Activated T-helper 1 cell treated with anti-CD3 and anti-CD28 coated beads, Interleukin-12 subunit alpha, Interleukin-12 subunit beta, Interleukin-2, Interleukin-4 antibody, amounts not matched to agents 30 ng/mL and 10 ng/mL and 1 ng/mL, durations not matched to agents 14 hours and 24 hours and 36 hours (primary cell): ENCODE measurements around the gene MCM5. TPM values are rescaled to one million over a fixed set of nuclear protein-coding genes. Genes with fewer than 3 reads are reported as not detected.

ENCODE experiments used
- DNase-seq: peaks from one replicate; pipeline ENCODE4 v3.0.0; 2021; ENCODE audit warnings: low spot score
- H3K27ac Mint-ChIP-seq: one replicate; pipeline ENCODE4 v1.8.0; 2021; ENCODE audit warnings: mild to moderate bottlenecking, mixed read lengths
- H3K27me3 Mint-ChIP-seq: one replicate; pipeline ENCODE4 v1.8.0; 2022; ENCODE audit warnings: mild to moderate bottlenecking, moderate library complexity, mixed read lengths; ENCODE audit not compliant: insufficient read depth
- H3K36me3 Mint-ChIP-seq: one replicate; pipeline ENCODE4 v1.8.0; 2021; ENCODE audit warnings: low read depth, mixed read lengths
- H3K4me1 Mint-ChIP-seq: one replicate; pipeline ENCODE4 v1.8.0; 2021; ENCODE audit warnings: low read depth, mixed read lengths
- H3K4me3 Mint-ChIP-seq: one replicate; pipeline ENCODE4 v1.8.0; 2021; ENCODE audit warnings: mild to moderate bottlenecking, moderate library complexity, mixed read lengths
- H3K9me3 Mint-ChIP-seq: one replicate; pipeline ENCODE4 v1.8.0; 2021; ENCODE audit warnings: mixed read lengths
- intact Hi-C: fragments of 100-400 bp; cut with micrococcal nuclease; formaldehyde crosslinking; loops from one replicate; pipeline ENCODE4 v1.15.1; 2024
- total RNA-seq: library from RNA; stranded (reverse); gene quantifications from 2 replicates; pipeline ENCODE4 v1.2.3, GENCODE V29; 2022

MCM5 gene
- total RNA-seq, 1 donor from 2014 or later: 307 TPM

DNA sequence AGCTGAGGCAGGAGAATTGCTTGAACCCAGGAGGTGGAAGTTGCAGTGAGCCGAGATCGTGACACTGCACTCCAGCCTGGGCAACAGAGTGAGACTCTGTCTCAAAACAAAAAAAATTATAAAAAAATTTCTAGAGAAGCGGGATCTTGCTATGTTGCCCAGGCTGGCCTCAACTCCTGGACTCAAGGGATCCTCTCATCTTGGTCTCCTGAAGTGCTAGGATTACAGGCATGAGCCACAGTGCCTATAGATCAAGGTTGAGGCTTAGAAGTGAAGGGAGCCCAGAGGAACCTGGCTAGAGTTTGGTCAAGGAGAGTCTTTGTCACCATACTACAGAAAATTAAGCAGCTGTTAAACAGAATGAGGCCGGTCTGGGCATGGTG lies 1.4 kb upstream of the MCM5 start:
- H3K4me3 Mint-ChIP-seq: peak overlapping the region; percentile 97
- peaks cover 28% of the 10 kb centered on the region for H3K4me1 Mint-ChIP-seq
- peaks cover 20% of the 10 kb centered on the region for H3K36me3 Mint-ChIP-seq
- no peaks in the 10 kb centered on the region for H3K27me3 Mint-ChIP-seq
- peak overlapping the region; percentile 77 for H3K27ac Mint-ChIP-seq
- intact Hi-C loops: no loop called here
- no peaks in the 10 kb centered on the region for H3K9me3 Mint-ChIP-seq
- DNase-seq: no peak

DNA sequence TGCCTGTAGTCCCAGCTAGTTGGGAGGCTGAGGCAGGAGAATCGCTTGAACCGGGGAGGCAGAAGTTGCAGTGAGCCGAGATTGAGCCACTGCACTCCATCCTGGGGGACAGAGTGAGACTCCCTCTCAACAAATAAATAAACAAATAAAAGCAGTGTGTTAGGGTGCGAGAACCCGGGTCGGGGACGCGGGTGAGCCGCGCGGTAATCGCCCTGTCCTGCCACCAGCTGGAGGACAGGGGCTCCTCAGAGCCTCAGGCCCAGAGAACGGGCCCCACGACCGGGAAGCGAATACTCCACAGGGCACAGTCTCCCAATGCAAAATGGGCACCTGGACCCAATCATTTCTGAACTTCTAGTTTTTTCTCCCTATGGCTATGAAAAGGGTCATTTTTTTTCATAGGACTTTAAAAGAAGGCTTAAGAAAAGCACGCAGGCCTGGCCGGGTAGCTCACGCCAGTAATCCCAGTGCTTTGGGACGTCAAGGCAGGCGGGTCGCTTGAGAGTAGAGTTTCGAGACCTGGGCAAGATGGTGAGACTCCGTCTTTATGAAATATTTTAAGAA lies 744 bp upstream of the MCM5 start:
- peak overlapping the region; percentile 97 for H3K4me3 Mint-ChIP-seq
- H3K36me3 Mint-ChIP-seq: peaks cover 22% of the 10 kb centered on the region
- H3K27me3 Mint-ChIP-seq: no peaks in the 10 kb centered on the region
- peak overlapping the region; percentile 96 for H3K27ac Mint-ChIP-seq
- intact Hi-C loops: no loop called here
- H3K4me1 Mint-ChIP-seq: peaks cover 30% of the 10 kb centered on the region
- no peak for DNase-seq
- H3K9me3 Mint-ChIP-seq: no peaks in the 10 kb centered on the region

DNA sequence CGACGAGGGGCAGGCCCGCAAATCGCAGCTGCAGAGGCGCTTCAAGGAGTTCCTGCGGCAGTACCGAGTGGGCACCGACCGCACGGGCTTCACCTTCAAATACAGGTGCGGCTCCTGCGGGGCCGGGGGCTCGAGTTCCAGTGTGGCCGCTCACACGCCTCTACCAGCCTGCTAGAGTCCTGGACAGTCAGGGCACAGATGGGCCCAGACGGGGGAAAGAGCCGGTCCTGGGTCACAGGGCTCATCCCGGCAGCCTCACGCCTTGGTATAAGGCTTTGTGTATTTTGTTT lies 506 bp downstream of the MCM5 start:
- intact Hi-C loops: loop anchor here (1.0 to 2.0 kb wide), 3 partner anchors 20 to 100 kb away; partner anchors contain the start of gene HMOX1
- Mint-ChIP-seq H3K4me3 (peak overlapping the region; percentile 97), H3K27me3 (no peaks in the 10 kb centered on the region), H3K27ac (peak overlapping the region; percentile 96), H3K4me1 (peaks cover 35% of the 10 kb centered on the region), H3K9me3 (no peaks in the 10 kb centered on the region), H3K36me3 (peaks cover 27% of the 10 kb centered on the region)
- DNase-seq: peak; percentile 11

DNA sequence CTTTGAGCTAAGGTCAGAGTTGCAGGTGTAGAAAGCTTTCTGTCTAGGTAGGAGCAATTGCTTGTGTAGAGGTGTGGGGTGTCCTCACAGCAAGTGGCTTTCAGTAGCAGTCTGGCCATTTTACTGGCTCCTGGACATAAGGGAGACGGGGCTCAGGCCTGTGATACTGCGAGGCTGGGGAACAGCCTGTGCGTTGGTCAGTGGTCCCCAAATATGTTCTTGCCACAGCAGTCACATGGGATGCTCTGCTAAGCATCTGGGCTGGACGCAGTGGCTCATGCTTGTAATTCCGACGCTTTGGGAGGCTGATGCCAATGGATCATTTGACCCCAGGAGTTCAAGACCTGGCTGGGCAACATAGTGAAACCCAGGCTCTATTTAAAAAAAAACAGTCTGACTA lies 1.9 kb downstream of the MCM5 start:
- Mint-ChIP-seq H3K27ac (peak overlapping the region; percentile 86), H3K9me3 (no peaks in the 10 kb centered on the region), H3K36me3 (peaks cover 36% of the 10 kb centered on the region), H3K4me1 (peaks cover 35% of the 10 kb centered on the region), H3K27me3 (no peaks in the 10 kb centered on the region), H3K4me3 (peak overlapping the region; percentile 97)
- no peak for DNase-seq
- intact Hi-C loops: loop anchor here (2.0 kb wide), 2 partner anchors 21 to 101 kb away; partner anchors contain the start of gene HMOX1

DNA sequence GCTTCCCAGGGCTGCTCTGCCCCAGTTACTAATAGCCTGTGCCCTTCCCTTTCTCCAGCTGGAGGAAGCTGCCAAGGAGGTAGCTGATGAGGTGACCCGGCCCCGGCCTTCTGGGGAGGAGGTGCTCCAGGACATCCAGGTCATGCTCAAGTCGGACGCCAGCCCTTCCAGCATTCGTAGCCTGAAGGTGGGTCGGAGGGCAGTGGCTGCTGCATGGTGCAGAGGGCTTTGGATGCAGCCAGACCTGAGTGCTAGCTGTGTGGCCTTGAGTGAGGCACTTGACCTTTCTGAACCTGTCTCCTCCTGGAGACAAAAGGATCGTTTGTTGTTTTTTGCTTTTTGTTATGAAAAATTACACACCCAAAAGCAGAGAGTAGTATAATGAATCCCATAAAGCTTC lies 3.4 kb downstream of the MCM5 start:
- H3K4me1 Mint-ChIP-seq: peaks cover 45% of the 10 kb centered on the region

DNA sequence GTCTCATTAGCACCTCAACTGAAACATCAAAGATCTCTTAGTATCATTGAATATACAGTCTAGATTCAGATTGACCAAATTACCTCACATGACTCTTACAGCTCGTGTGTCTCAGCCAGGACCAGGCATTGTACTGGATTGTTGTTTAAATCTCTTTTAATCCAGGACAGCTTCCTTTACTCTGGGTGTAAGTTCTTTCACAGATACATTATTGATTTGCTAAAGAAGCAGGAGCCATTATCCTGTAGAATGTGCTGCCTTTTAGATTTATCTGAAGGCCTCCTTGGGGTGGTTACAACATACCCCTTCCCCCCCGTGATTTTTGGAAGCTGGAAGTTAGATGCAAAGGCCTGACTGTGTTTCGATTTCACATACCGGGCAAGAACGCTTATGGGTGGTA lies 4.2 kb downstream of the MCM5 start:
- Mint-ChIP-seq H3K9me3 (no peaks in the 10 kb centered on the region), H3K27me3 (no peaks in the 10 kb centered on the region)

More for the DNA sequence above, 3.4 kb downstream of the MCM5 start:
- DNase-seq: no peak
- H3K9me3 Mint-ChIP-seq: no peaks in the 10 kb centered on the region
- intact Hi-C loops: no loop called here
- no peak overlapping the region for H3K27ac Mint-ChIP-seq
- H3K4me3 Mint-ChIP-seq: no peak overlapping the region
- peaks cover 51% of the 10 kb centered on the region for H3K36me3 Mint-ChIP-seq
- no peaks in the 10 kb centered on the region for H3K27me3 Mint-ChIP-seq

DNA sequence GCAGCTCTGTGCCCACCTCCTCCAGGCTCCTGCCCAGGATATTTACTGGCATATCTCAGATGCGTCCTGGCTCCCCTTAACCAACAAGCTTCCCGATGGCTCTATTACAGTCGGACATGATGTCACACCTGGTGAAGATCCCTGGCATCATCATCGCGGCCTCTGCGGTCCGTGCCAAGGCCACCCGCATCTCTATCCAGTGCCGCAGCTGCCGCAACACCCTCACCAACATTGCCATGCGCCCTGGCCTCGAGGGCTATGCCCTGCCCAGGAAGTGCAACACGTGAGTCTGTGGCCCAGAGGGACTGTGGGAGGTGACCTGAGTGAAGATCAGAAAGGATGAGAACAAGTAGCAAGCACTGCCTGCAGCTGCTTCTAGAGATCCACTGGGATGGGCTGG lies 6.5 kb downstream of the MCM5 start:
- DNase-seq: no peak
- Mint-ChIP-seq H3K27ac (no peak overlapping the region), H3K4me3 (no peak overlapping the region), H3K9me3 (no peaks in the 10 kb centered on the region), H3K36me3 (peaks cover 50% of the 10 kb centered on the region), H3K27me3 (no peaks in the 10 kb centered on the region), H3K4me1 (peaks cover 42% of the 10 kb centered on the region)
- intact Hi-C loops: no loop called here

More for the DNA sequence above, 4.2 kb downstream of the MCM5 start:
- peaks cover 52% of the 10 kb centered on the region for H3K36me3 Mint-ChIP-seq
- H3K4me1 Mint-ChIP-seq: peaks cover 45% of the 10 kb centered on the region
- intact Hi-C loops: no loop called here
- DNase-seq: no peak
- H3K4me3 Mint-ChIP-seq: no peak overlapping the region
- no peak overlapping the region for H3K27ac Mint-ChIP-seq

DNA sequence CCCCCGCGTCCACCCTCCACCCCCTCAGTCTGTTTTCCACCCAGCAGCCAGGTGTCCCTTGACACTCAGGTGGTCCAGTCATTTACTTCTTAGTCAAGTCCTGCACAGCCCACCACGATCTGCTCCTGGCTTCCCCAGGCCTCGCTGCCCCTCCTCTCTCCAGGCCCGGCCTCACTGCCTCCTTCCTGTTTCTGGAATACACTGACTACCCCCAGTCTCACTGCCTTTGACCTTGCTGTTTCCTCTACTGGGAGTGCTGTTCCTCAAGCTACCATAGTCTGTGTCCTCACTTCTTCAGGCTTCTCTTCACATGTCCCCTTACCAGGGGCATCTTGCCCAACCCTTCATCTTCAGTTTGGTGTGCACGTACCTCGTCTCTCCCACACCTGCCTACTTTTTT lies 7.4 kb downstream of the MCM5 start:
- H3K27me3 Mint-ChIP-seq: no peaks in the 10 kb centered on the region
- intact Hi-C loops: no loop called here
- no peaks in the 10 kb centered on the region for H3K9me3 Mint-ChIP-seq
- peaks cover 54% of the 10 kb centered on the region for H3K36me3 Mint-ChIP-seq
- H3K4me1 Mint-ChIP-seq: peaks cover 38% of the 10 kb centered on the region
- H3K4me3 Mint-ChIP-seq: no peak overlapping the region
- no peak for DNase-seq
- H3K27ac Mint-ChIP-seq: peak overlapping the region; percentile 51

DNA sequence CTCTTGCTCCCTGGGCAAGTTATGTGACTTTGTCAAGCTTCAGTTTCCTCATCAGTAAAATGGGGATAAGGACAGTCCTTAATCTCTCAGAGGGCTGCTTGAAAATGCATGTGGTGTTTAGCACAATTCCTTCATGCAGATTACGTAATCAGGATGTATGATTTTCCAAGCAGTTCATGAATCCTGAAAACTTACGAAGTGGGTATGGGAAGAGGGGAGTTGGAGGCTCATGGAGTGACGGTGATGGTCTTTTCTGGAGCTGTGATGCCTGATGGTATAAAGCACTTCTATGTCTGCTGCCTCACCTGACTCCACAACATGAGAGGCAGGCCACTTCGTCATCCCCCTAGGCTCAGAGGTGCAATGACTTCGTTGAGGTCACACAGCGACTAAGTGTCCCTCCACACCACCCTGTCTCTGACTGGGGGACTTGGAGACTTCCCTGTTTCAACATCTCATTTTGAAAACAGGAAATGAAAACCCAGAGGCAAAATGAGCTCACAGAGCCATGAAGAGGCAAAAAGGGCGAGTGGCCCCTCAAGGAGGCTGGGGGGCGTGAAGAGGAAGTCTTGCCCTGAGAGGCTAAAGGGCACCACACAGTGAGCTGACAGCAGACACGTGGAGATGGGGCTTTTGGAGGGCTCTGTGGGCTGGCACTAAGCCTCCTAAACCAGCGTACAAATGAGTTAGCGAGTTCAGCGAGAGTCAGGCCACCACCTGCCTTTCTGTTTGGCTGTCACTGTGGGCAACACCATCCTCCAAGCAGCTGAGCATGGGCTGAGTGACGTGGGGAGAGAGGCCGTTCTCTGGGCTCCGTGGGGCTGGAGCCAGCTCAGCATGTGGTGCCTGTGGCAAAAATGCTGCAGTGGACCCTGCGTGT lies 10.1 kb downstream of the MCM5 start:
- Mint-ChIP-seq H3K36me3 (peaks cover 56% of the 10 kb centered on the region), H3K27me3 (no peaks in the 10 kb centered on the region), H3K27ac (peak overlapping the region; percentile 40), H3K4me3 (no peak overlapping the region), H3K4me1 (peaks cover 18% of the 10 kb centered on the region), H3K9me3 (no peaks in the 10 kb centered on the region)
- intact Hi-C loops: no loop called here
- no peak for DNase-seq

DNA sequence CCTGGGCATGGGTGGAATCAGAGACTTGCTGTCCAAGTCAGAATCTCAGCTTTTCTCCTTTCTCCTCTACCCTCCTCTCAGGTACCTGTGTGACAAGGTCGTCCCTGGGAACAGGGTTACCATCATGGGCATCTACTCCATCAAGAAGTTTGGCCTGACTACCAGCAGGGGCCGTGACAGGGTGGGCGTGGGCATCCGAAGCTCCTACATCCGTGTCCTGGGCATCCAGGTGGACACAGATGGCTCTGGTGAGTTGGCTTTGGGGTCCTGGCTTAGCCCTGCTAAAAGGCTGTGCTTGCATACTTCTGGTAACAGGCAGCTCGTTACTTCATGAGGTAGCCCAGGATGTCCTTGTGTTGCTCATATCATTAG lies 10.7 kb downstream of the MCM5 start:
- intact Hi-C loops: no loop called here
- Mint-ChIP-seq H3K4me1 (peaks cover 18% of the 10 kb centered on the region), H3K4me3 (no peak overlapping the region), H3K36me3 (peaks cover 62% of the 10 kb centered on the region), H3K27ac (no peak overlapping the region), H3K27me3 (no peaks in the 10 kb centered on the region), H3K9me3 (no peaks in the 10 kb centered on the region)
- DNase-seq: no peak

DNA sequence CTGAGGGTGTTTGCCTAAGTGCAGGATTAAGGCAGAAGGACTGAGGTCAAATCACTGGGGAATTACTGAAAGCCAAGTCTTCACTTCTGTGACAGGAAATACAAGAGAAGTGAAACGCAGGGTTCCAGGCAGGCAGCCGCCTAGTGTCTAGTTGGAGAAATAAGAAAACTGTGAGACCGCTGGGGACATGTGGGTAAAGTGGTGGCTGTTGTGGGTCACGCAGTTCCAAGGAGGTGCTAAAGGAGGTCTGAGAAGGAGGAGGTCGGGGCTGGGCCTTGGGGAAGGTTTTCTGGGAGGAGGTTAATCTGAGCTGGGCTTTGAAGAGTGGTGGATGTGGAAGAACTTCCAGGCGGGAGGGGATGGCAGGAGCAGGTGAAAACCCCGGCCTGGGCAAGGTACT lies 11.2 kb downstream of the MCM5 start:
- H3K27me3 Mint-ChIP-seq: no peaks in the 10 kb centered on the region
- peak overlapping the region; percentile 24 for H3K27ac Mint-ChIP-seq

DNA sequence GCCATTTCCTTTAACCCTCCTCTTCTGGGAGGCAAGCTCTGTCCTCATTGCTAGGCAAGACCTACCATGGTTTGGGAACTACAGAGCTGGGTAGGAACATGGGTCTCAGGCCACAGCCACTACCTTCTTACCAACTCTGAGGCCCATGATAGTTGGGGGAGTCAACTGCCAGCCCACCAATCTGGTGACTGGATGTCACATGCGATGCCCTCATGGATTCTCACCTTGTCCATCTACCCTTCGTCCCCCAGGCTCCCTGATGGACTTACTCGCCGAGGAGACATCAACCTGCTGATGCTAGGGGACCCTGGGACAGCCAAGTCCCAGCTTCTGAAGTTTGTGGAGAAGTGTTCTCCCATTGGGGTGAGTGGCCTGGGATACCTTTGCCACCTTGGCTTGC lies 13.7 kb downstream of the MCM5 start:
- Mint-ChIP-seq H3K27ac (no peak overlapping the region), H3K9me3 (no peaks in the 10 kb centered on the region), H3K36me3 (peaks cover 52% of the 10 kb centered on the region), H3K27me3 (no peaks in the 10 kb centered on the region), H3K4me1 (peaks cover 9% of the 10 kb centered on the region), H3K4me3 (no peak overlapping the region)
- DNase-seq: no peak
- intact Hi-C loops: no loop called here

More for the DNA sequence above, 11.2 kb downstream of the MCM5 start:
- H3K4me1 Mint-ChIP-seq: peaks cover 18% of the 10 kb centered on the region
- H3K36me3 Mint-ChIP-seq: peaks cover 63% of the 10 kb centered on the region
- intact Hi-C loops: no loop called here
- no peak for DNase-seq
- H3K4me3 Mint-ChIP-seq: no peak overlapping the region
- no peaks in the 10 kb centered on the region for H3K9me3 Mint-ChIP-seq

DNA sequence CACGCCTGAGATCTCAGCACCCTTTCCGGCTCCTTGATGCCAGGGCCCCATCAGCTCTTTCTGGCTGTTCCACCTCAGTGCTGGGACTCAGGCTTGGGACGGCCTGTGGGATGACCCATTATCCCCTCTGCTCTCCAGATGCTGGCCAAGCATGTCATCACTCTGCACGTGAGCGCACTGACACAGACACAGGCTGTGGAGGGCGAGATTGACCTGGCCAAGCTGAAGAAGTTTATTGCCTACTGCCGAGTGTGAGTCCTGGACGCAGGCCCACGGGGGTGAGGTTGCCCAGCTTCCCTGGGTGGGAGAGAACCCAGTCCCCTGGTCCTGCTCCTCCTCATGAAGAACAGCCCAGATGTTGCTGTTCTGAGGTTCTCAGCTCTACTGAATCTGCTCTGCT lies 17.7 kb downstream of the MCM5 start:
- DNase-seq: no peak
- H3K9me3 Mint-ChIP-seq: no peaks in the 10 kb centered on the region
- no peak overlapping the region for H3K4me3 Mint-ChIP-seq
- intact Hi-C loops: no loop called here
- H3K36me3 Mint-ChIP-seq: peaks cover 44% of the 10 kb centered on the region
- no peaks in the 10 kb centered on the region for H3K4me1 Mint-ChIP-seq
- H3K27me3 Mint-ChIP-seq: no peaks in the 10 kb centered on the region
- no peak overlapping the region for H3K27ac Mint-ChIP-seq
